ENCODE measurements around the gene ANP32E.
"Not testable (repeated sequence)": the region's sequence is repeated elsewhere in the genome, so short reads cannot be mapped to it uniquely, and the experiment has no call there.

Gene ANP32E

GRCh38 chr1:150256554-150257341, 20.8 kb upstream of the ANP32E start:
- no peak for DNase-seq

- no peak for DNase-seq
These were observed 20.3 kb upstream of the ANP32E start for GRCh38 chr1:150256198-150256553.

- DNase-seq, result no peak
These were observed 14.0 kb upstream of the ANP32E start for GRCh38 chr1:150249936-150250335.

GRCh38 chr1:150243003-150243402, 7.1 kb upstream of the ANP32E start:
- DNase-seq, result no peak

- DNase-seq, result no peak
These were observed 1.8 kb upstream of the ANP32E start for GRCh38 chr1:150237746-150238145.

- not testable (repeated sequence) for DNase-seq
These were observed 1.3 kb upstream of the ANP32E start for GRCh38 chr1:150237176-150237575.

GRCh38 chr1:150236614-150237100, 745 bp upstream of the ANP32E start:
- no peak for DNase-seq

GRCh38 chr1:150235294-150235851, 539 bp downstream of the ANP32E start:
- DNase-seq, result no peak

- DNase-seq, result peak; percentile 47
These were observed 1.2 kb downstream of the ANP32E start for GRCh38 chr1:150234566-150235293.

GRCh38 chr1:150234309-150234565, 1.7 kb downstream of the ANP32E start:
- no peak for DNase-seq

GRCh38 chr1:150233359-150234308, 2.3 kb downstream of the ANP32E start:
- no peak for DNase-seq

- DNase-seq, result not testable (repeated sequence)
These were observed 3.0 kb downstream of the ANP32E start for GRCh38 chr1:150232921-150233320.

- DNase-seq, result not testable (repeated sequence)
These were observed 7.7 kb downstream of the ANP32E start for GRCh38 chr1:150228246-150228645.

GRCh38 chr1:150227228-150227627, 8.7 kb downstream of the ANP32E start:
- DNase-seq, result no peak

GRCh38 chr1:150226486-150226885, 9.4 kb downstream of the ANP32E start:
- no peak for DNase-seq

- no peak for DNase-seq
These were observed 10.4 kb downstream of the ANP32E start for GRCh38 chr1:150225546-150225945.

GRCh38 chr1:150224983-150225382, 10.9 kb downstream of the ANP32E start:
- DNase-seq, result no peak

GRCh38 chr1:150221552-150221951, 14.4 kb downstream of the ANP32E start:
- no peak for DNase-seq

- DNase-seq, result not testable (repeated sequence)
These were observed 20.1 kb downstream of the ANP32E start for GRCh38 chr1:150215855-150216254.

GRCh38 chr1:150214099-150214756, 21.7 kb downstream of the ANP32E start:
- not testable (repeated sequence) for DNase-seq

GRCh38 chr1:150213170-150214098, 22.5 kb downstream of the ANP32E start:
- peak; percentile 93 for DNase-seq

Data from GDM1 (cell line).